ENCODE results near the gene PILRB.

GRCh38 chr7:100402241-100402640 is 44.3 kb downstream of the PILRB start:
- no peak for TF ChIP-seq POLR2A (IDR thresholded peaks at IDR 0.05; ENCODE audit: low read length)
- TF ChIP-seq GATA1 (IDR thresholded peaks at IDR 0.05; ENCODE audit: low read depth, low read length): no peak

All from erythroblast (primary cell).